GM15510 (cell line): Measurements from ENCODE around the gene ZC3H12C.

Source experiments
- POLR2A ChIP-seq: IDR thresholded peaks from 3 replicates; pipeline ENCODE4 v1.6.1; 2011; ENCODE audit warnings: borderline replicate concordance; ENCODE audit not compliant: insufficient read length; ENCODE audit errors: extremely low read depth

Gene ZC3H12C

GRCh38 chr11:110075105-110075846 is 17.9 kb upstream of the ZC3H12C start:
- no peak for TF ChIP-seq POLR2A

- TF ChIP-seq POLR2A = no peak
Measured at GRCh38 chr11:110075847-110076208, 17.4 kb upstream of the ZC3H12C start.

DNA sequence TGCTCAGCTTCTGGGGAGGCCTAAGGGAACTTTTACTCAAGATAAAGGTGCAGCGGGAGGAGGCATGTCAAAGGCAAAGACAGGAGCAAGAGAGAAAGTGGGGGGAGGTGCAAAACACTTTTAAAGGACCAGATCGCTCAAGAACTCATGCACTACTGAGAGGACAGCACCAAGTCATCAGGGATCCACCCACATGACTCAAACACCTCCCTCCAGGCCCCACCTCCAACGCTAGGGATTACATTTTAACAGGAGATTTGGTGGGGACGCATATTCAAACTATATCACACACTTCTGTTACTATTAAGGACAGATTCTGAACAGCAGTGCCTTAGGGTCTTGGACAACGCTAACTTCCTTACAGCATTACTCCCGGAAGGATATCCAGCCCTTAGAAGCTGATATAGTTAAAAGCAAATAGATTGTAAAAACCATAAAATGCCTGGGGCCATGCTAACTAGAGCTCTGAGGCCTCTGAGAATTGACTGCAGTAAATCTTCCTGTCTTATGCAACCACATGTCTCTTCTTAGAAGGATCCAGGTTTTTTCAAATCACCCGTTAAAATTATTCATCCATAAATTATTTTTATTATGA is 16.7 kb upstream of the ZC3H12C start:
- TF ChIP-seq POLR2A = no peak

DNA sequence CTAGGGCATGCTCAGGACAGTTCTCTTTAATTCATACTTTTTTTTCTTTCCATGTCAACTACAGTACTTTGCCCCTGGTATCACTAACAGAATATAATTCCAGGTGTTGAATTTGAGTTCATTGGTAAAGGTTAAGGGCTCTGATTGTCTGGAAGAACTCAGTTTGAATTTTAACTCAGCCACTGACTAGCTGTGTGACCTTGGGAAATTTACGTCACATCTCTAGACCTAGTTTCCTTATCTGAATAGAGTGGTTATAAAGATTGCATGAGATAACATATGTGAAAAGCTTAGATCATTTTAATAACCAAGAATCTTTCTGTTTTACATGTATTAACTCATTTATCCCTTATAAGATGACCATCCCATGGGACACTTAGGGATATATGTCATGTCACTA is 15.8 kb upstream of the ZC3H12C start:
- no peak for TF ChIP-seq POLR2A

DNA sequence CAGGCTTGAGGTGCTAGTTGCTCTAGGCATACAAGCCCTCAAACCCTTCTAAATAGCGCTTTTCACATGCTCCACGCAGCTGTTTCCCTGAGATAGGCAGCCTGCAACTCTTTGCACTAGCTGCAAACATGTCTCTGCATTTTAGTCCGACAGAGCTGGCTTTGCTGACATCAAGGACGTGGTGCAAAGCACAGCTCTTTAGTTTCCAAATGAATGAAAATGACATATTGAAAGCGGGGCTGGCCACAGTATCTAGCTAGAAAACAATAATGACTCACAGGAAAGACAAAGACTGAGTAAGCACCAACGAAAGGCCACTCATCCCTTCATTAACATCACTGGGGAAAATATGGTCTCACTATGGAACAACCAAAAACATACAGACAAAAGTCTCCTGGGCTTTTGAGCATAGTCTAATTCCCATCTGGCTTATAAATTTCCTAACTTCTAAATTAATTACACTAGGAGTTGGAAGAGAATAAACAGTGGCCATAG is 15.3 kb upstream of the ZC3H12C start:
- no peak for TF ChIP-seq POLR2A

DNA sequence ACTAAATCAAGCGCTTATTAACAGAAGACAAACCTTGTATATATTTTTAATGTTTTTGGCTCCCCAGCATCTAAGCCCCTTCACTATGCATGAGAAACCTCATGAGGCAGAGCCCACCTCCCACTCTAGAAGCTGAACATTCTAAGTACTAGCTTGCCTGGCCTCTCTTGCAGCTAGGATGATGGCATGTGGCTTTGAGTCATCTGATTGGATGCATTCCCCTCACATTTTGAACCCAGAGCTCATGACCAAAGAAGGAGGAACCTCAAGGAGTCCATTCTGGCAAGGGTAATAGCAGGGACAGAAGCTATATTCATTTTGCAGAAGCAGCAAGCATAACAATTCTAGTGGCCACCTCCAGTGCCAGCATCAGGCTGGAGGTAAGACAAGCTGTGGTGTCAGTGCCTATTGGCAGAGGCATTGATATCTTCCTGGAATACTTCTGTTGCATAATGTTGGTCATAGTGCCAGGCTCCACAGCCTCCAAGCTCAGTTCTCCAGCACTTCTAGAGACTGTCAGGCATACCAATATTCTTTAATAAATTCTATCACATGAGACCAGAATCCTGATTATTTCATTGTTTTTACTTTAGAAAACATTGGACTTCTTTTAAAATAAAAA is 14.2 kb upstream of the ZC3H12C start:
- TF ChIP-seq POLR2A = no peak

DNA sequence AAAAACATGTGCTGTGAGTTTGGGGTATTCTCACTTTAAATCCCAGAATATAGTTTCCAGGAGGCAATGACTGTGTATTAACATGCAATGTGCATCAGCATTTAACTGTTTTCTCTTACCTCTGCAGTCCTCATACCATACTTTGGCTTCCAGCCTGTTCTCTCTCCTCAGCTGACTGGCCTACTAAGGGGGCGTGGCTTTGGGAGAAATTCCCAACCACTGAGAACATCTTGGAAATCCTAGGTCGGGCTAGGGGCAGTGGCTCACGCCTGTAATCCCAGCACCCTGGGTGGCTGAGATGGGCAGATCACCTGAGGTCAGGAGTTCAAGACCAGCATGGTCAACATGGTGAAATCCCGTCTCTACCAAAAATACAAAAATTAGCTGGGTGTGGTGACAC is 13.5 kb upstream of the ZC3H12C start:
- no peak for TF ChIP-seq POLR2A

GRCh38 chr11:110081462-110082376 is 11.5 kb upstream of the ZC3H12C start:
- no peak for TF ChIP-seq POLR2A

GRCh38 chr11:110082899-110083298 is 10.3 kb upstream of the ZC3H12C start:
- TF ChIP-seq POLR2A = no peak

- no peak for TF ChIP-seq POLR2A
Measured at GRCh38 chr11:110085255-110085838, 7.8 kb upstream of the ZC3H12C start.

DNA sequence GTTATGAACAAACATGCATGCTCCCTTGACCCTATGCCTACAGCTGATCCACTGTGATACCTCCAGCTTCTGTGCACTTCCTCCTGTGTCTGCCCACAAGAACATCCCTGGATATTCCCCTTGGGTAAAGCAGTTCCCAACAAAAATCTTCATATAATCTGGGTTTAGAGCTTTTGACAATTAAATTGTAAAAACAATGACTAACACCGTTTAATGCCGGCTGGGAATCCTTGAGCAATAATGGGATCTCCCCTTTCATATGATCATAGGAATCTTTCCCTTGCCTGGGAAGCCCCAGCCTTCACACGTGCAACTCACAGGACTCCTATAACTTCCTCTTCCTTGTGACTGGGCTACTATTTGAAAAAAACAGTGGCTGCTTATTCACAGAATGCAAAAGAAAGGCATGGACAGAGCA is 6.3 kb upstream of the ZC3H12C start:
- no peak for TF ChIP-seq POLR2A

- no peak for TF ChIP-seq POLR2A
Measured at GRCh38 chr11:110087812-110088534, 5.2 kb upstream of the ZC3H12C start.

GRCh38 chr11:110088535-110089344 is 4.5 kb upstream of the ZC3H12C start:
- TF ChIP-seq POLR2A = no peak

GRCh38 chr11:110089617-110090282 is 3.4 kb upstream of the ZC3H12C start:
- TF ChIP-seq POLR2A = no peak
